Coronary artery (tissue), 2 donors: ENCODE measurements around the gene IGF1R.

Source experiments
- DNase-seq: peaks from one replicate; pipeline ENCODE4 v3.0.0-alpha.2; 2017; ENCODE audit warnings: low spot score
- H3K27ac ChIP-seq, 2 donors: fragments of 200-600 bp; sonication (generic); one replicate each; pipeline ENCODE4 v1.5.1; 2016 to 2019
- H3K4me3 ChIP-seq: fragments of 200-600 bp; sonication (generic); 2 replicates; pipeline ENCODE4 v1.5.1; 2016; ENCODE audit warnings: mild to moderate bottlenecking, moderate library complexity
- TF ChIP-seq, protein P1 (sequence below): fragments of 200-600 bp; sonication (generic); IDR thresholded peaks from one replicate; pipeline ENCODE4 v1.5.1; 2019; ENCODE audit warnings: antibody characterized with exemption

The IGF1R gene

DNA sequence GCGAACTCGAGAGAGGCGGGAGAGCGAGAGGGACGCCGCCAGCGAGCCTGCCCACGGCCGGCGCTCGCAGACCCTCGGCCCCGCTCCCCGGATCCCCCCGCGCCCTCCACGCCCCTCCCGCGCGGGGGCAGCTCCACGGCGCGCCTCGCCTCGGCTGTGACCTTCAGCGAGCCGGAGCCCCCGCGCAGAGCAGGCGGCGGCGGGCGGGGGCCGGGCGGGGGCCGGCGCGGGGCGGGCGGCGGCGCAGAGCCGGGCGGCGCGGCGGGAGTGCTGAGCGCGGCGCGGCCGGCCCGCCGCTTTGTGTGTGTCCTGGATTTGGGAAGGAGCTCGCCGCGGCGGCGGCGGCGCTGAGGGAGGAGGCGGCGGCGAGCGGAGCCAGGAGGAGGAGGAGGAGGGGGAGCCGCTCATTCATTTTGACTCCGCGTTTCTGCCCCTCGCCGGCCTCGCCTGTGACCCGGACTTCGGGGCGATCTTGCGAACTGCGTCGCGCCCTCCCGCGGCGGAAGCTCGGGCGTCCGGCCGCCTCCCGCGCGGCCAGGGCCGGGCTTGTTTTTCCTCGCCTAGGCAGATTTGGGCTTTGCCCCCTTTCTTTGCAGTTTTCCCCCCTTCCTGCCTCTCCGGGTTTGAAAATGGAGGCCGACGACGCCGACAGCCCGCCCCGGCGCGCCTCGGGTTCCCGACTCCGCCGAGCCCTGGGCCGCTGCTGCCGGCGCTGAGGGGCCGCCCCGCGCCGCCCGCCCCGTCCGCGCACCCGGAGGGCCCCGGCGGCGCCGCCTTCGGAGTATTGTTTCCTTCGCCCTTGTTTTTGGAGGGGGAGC is 524 bp downstream of the IGF1R start:
- H3K4me3 ChIP-seq: peak overlapping the region; percentile 91
- H3K27ac ChIP-seq: peak overlapping the region; percentile 96 to 98
- DNase-seq: peak; percentile 76
- TF ChIP-seq, protein P1, sequence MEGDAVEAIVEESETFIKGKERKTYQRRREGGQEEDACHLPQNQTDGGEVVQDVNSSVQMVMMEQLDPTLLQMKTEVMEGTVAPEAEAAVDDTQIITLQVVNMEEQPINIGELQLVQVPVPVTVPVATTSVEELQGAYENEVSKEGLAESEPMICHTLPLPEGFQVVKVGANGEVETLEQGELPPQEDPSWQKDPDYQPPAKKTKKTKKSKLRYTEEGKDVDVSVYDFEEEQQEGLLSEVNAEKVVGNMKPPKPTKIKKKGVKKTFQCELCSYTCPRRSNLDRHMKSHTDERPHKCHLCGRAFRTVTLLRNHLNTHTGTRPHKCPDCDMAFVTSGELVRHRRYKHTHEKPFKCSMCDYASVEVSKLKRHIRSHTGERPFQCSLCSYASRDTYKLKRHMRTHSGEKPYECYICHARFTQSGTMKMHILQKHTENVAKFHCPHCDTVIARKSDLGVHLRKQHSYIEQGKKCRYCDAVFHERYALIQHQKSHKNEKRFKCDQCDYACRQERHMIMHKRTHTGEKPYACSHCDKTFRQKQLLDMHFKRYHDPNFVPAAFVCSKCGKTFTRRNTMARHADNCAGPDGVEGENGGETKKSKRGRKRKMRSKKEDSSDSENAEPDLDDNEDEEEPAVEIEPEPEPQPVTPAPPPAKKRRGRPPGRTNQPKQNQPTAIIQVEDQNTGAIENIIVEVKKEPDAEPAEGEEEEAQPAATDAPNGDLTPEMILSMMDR: no peak

DNA sequence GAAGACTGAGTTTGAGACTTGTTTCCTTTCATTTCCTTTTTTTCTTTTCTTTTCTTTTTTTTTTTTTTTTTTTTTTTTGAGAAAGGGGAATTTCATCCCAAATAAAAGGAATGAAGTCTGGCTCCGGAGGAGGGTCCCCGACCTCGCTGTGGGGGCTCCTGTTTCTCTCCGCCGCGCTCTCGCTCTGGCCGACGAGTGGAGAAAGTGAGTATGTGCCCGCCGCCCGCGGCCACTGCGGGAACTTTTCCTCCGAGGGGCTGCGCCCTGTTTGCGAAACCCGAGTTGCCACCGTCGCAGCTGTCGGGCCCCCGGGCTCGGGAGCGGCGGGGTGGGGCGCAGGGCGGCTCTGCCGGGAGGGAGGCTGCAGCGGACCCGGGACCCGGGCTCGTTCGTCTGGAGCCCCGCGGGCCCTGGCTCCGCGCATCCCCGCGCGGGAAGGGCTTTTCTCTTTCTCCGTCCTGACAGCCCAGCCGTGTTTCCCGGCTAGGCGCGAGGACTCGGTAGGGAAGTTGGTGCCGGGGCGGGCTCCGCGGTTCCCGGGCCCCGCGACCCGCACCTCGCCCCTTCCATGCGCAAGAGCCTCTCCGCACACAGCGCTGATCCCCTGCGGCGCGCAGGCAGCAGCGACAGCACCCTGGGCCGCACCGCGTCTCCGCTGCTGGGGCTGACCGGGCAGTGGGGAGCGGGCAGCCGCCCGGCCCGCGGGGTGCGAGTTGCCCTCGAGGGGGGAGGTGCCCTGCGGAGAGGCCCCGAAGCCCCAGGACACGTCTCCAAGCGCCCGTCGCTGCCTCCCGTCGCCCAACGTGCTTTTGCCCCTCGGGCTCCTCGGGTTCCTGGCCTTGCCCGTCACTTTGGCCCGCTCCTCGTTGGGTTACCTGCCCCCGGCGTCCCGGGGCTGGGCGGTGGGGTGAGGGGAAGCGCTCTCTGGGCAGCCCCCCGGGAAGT is 1.4 kb downstream of the IGF1R start:
- TF ChIP-seq, protein P1: no peak
- Histone ChIP-seq H3K4me3 (peak overlapping the region; percentile 91), H3K27ac (peak overlapping the region; percentile 96 to 98)
- DNase-seq: peak; percentile 79

DNA sequence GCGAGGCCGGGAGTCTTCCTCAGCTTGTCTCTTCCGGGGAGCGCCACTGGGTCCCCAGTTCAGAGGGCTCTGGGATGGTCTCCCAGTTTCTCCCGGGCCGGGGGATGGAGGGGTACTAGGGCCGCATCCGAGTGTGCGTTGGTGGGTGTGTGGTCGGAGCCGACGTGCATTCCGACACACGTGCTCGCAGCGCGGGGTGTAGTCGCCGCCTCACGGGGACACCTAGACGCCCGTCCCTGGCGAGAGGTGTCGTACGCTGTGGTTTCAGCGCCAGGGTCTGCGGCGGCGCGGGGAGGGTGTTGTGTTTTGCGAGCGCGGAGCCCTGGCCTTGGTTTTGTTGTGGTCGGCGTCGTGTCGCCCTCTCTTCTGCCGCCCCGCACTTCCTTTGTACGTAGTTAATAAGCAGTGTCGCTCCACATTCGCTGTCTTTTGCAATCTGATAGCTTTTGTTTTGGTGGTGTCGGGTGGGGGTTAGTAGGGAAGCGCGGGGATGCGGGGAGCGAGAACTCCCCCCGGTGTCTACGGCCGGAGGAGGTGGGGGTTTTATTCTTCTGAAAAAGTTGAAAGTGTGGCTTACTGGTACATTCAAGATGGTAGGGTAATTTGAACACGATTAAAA is 2.2 kb downstream of the IGF1R start:
- peak; percentile 78 for DNase-seq
- H3K27ac ChIP-seq: peak overlapping the region; percentile 96 to 98
- TF ChIP-seq, protein P1: no peak
- H3K4me3 ChIP-seq: peak overlapping the region; percentile 91

DNA sequence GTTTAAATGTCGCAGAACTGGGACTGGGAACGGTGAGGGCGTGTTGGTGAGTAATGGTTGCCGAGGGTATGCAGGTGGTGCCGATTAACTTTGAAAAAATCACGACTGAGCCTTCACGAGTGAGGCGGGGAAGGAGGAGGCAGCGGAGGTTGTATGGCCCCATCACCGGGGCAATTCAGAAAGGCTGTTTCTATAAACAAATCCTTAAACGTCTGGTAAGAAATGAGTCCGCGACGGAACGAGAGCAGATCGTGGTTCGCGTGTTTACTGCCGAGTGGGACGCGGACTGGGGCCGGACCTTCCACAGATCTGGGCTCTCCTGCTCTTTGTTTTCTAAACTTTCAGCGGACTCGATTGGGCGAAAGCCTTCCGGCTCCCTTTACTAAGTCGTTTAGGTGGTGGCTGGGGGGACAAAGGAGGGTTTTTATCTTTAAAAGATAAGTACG is 2.7 kb downstream of the IGF1R start:
- TF ChIP-seq, protein P1: no peak
- no peak for DNase-seq
- Histone ChIP-seq H3K4me3 (peak overlapping the region; percentile 91), H3K27ac (peak overlapping the region; percentile 96 to 98)

DNA sequence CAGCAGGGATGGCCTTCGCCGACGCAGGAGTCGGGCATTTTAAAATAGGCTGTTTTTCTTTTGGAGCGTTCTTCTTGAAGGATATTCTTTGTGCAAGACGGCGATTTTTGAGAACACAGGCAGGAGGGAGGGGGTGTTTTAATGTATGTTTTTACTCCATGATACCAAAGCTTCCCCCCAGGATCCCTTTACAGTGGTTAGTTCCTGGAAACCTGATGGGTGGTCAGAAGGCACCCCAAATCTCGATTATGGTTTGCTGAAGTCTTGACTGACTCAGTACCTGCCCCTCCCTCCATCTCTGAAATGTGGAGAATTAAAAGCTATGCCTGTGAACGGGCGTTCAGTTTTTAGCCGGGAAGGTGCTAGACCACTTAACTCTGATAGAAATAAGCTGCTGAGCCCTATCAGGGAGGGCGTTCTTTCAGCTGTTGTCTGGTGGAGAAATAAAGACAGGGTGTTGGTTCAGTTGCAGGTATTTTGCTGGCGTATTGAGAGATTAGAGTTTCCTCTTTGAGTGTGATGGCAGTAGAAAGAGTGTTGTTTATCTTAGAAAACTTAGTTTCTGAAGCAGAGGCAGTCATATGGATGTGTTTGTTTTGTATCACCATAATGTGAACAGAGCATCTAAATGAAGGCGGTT is 3.4 kb downstream of the IGF1R start:
- H3K4me3 ChIP-seq: peak overlapping the region; percentile 91
- H3K27ac ChIP-seq: peak overlapping the region; percentile 96 to 98
- TF ChIP-seq, protein P1: no peak
- no peak for DNase-seq

DNA sequence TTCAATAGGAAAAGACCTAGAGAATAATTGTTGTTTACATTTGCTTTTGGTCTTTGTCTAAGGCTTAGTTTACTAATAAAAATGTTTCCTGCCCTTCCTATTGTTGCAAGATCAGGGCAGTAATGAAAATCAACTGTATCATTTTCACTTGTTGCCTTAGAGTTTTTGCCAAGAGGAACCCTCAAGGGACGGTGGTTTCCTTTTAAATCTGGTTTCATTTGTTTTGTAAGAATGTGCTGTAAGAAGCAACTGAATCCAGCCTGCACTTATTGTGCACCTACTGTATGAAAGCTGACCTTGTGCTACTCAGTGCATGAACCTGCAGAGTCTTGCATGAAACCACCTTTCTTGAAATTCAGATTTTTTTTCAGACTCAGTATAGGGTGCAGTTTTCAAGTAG is 5.3 kb downstream of the IGF1R start:
- Histone ChIP-seq H3K4me3 (no peak overlapping the region), H3K27ac (no peak overlapping the region)
- no peak for DNase-seq
- TF ChIP-seq, protein P1: no peak
